ENCODE data around the gene CHMP6. TPM values are rescaled to one million over a fixed set of nuclear protein-coding genes. Genes with fewer than 3 reads are reported as not detected.

CHMP6 gene
- total RNA-seq, 1 donor, result 19.4 TPM

DNA sequence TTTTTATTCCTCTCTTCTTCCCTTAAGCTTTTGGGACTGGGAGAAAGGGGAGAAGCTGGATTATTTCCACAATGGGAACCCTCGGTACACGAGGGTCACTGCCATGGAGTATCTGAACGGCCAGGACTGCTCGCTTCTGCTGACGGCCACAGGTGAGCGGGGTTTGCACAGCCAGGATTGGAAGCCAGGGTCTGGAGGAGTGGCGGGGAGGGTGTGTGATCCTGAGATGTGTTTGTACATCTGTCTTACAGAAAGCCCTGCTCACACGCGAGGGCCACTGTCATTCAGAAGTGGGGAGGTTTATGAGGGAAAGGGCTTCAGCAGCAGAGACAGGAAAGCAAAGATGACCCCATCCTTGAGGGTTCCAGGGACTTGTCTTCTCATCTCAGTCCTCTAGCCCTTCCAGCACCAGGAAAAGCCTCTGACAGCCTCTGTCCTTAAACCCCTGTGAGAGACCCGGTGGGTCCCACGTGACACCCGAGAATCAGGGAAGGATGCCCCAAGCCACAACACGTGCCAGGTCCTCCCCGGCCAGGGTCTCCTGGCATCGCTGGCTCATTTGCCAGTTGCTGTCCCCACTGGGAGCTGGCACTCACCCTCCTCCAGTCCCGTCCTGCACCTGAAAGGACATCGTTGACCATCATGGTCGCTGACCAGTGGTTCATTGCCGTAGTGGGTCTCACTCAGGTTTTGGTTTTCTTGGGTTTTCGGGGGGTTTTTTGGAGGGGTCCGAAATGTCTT lies 44.3 kb upstream of the CHMP6 start:
- no peak for DNase-seq (ENCODE audit: low read depth)
- no peak overlapping the region for H3K4me3 ChIP-seq (ENCODE audit: low read depth, low read length)
- no peak for TF ChIP-seq CTCF (IDR thresholded peaks at IDR 0.05; ENCODE audit: insufficient read depth, low read depth, low read length)

- no peak overlapping the region for H3K4me3 ChIP-seq (ENCODE audit: low read depth, low read length)
- no peak for TF ChIP-seq CTCF (IDR thresholded peaks at IDR 0.05; ENCODE audit: insufficient read depth, low read depth, low read length)
- no peak for DNase-seq (ENCODE audit: low read depth)
Observed at GRCh38 chr17:80948019-80948975, 43.3 kb upstream of the CHMP6 start.

DNA sequence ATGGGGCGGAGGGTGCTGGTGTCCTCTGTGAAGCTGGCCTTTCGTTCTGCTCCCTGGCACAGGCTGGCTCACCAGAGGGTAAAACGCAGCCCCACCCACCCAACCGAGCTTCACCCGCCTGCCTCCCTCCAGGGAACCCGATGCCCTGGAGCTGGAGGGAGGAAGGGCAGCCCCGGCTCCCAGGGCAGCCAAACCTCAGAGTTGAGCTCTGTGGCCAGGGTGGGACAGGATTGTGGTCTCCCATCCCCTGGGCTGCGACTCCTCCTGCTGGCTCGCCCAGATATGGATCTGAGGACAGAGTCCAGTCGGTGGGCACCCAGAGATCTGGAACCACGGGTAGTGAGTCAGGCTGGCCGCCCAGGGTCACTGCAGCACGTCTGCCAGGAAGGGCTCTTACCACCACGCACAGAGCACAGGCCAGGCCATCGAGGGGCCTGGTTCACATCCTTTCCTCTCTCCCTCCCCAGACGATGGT lies 42.6 kb upstream of the CHMP6 start:
- H3K4me3 ChIP-seq (ENCODE audit: low read depth, low read length), result no peak overlapping the region
- TF ChIP-seq CTCF (IDR thresholded peaks at IDR 0.05; ENCODE audit: insufficient read depth, low read depth, low read length), result no peak
- DNase-seq (ENCODE audit: low read depth), result no peak

DNA sequence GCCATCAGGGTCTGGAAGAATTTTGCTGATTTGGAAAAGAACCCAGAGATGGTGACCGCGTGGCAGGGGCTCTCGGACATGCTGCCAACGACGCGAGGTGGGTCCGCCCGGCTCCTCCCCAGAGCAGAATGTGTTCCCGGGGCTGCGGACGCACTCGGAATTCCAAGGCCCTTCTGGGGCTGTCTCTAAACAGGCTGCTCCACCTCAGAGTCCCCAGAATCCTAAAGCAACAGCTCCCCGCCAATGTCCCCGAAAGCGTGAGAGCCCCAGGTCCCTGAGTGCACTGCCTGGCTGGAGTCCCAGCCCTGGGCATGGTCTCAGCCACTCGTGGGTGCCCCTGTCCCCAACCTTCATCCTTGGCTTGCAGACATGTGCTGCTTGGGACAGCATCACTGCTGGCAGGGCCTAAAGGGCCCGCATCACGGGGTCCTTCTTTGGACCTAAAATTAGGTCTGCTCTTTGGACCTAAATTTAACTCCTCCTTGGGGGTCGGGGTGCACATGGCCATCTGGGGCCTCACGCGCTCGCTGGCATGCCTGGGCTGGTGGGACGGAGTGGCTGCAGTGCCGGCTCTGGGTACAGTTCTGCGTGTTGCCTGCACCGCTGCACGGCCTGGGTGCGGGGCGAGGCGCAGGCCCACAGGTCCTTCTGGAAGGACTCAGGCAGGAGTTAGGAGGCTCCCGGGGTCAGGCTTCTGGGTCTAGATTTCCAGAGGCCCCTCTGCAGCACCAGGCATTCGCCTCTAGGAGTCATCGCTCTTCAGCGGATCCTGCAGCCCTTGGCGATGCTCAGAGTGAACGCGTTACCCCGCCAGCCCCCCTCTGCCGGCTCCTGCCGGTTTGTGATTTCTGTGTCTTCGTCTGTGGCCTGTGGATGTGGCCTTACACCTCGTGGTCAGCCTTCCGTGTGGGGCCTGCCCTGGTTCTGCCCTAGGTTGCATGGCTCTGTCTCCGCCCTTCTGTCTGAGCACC lies 41.9 kb upstream of the CHMP6 start:
- TF ChIP-seq CTCF (IDR thresholded peaks at IDR 0.05; ENCODE audit: insufficient read depth, low read depth, low read length), result no peak
- no peak for DNase-seq (ENCODE audit: low read depth)

GRCh38 chr17:80950466-80951120 lies 41.0 kb upstream of the CHMP6 start:
- DNase-seq (ENCODE audit: low read depth), result no peak
- no peak overlapping the region for H3K4me3 ChIP-seq (ENCODE audit: low read depth, low read length)
- TF ChIP-seq CTCF (IDR thresholded peaks at IDR 0.05; ENCODE audit: insufficient read depth, low read depth, low read length), result no peak

More for the DNA sequence above, 41.9 kb upstream of the CHMP6 start:
- H3K4me3 ChIP-seq (ENCODE audit: low read depth, low read length), result no peak overlapping the region

Data from fibroblast of villous mesenchyme (primary cell).